GM12892 (cell line): Measurements from ENCODE around the gene TOMM20.

Experiments
- POLR2A ChIP-seq: IDR thresholded peaks from 2 replicates; pipeline ENCODE4 v1.6.1; 2011; ENCODE audit warnings: low read depth, low read length, control low read depth
- POLR2AphosphoS5 ChIP-seq: IDR thresholded peaks from 2 replicates; pipeline ENCODE4 v1.6.1; 2011; ENCODE audit warnings: low read depth, low read length, control low read depth
- TAF1 ChIP-seq: IDR thresholded peaks from 2 replicates; pipeline ENCODE4 v1.6.1; 2011; ENCODE audit warnings: low read depth, mild to moderate bottlenecking, control low read depth, low read length, borderline replicate concordance

- TF ChIP-seq POLR2A: no peak
- no peak for TF ChIP-seq TAF1
- TF ChIP-seq POLR2AphosphoS5: no peak
These were observed 67.8 kb downstream of the TOMM20 start for GRCh38 chr1:235060607-235061470.
